ENCODE measurements around the gene NAIF1.
"Not testable (repeated sequence)": the region's sequence is repeated elsewhere in the genome, so short reads cannot be mapped to it uniquely, and the experiment has no call there.

The NAIF1 gene

DNA sequence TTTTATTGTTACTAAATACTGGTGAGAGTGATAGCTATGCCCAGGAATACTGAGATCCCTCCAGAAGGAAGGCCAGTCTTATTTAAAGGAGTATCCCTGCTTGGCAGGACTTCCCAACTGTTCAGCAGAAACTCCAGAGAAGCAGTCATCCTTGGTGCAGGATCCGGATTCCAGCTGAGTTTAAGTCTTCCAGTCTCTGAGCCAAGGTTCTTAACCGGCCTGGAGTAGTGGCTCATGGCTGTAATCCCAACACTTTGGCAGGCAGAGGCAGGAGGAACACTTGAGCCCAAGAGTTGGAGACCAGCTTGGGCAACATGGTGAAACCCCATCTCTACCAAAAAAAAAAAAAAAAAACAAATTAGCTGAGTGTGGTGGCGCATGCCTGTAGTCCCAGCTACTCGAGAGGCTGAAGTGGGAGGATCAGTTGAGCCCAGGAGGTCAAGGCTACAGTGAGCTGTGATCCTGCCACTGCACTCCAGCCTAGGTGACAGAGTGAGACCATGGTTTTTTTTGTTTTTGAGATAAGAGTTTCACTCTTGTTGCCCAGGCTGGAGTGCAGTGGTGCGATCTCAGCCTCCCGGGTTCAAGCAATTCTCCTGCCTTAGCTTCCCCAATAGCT, 7.6 kb downstream of the NAIF1 start:
- no peak for DNase-seq (ENCODE audit: low read depth)

DNA sequence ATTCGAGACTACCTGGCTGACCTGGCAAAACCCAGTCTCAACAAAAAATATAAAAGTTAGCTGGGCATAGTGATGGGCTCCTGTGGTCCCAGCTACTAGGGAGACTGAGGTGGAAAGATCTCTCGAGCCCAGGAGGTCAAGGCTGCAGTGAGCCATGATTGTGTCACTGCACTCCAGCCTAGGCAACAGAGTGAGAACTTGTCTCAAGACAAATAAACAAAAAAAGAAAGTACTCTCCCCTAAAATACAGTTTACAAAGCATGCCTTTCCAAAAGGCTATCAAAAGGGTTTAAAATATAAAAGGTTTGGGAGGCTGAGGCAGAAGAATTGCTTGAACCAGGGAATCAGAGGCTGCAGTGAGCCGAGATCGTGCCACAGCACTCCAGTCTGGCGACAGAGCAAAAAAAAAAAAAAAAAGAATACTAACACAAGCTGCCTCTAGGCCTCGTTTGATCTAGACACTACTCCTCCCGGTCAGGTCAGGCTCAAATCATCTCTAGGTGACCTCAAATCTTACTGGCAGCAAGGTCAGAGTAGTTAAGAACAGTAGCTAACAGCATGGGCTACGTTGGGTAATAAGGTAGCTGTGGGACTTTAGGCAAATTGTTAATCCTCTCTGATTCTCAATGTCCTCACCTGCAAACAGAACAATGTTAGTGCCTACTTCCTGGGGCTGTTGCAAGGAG, 9.3 kb downstream of the NAIF1 start:
- no peak for DNase-seq (ENCODE audit: low read depth)

DNA sequence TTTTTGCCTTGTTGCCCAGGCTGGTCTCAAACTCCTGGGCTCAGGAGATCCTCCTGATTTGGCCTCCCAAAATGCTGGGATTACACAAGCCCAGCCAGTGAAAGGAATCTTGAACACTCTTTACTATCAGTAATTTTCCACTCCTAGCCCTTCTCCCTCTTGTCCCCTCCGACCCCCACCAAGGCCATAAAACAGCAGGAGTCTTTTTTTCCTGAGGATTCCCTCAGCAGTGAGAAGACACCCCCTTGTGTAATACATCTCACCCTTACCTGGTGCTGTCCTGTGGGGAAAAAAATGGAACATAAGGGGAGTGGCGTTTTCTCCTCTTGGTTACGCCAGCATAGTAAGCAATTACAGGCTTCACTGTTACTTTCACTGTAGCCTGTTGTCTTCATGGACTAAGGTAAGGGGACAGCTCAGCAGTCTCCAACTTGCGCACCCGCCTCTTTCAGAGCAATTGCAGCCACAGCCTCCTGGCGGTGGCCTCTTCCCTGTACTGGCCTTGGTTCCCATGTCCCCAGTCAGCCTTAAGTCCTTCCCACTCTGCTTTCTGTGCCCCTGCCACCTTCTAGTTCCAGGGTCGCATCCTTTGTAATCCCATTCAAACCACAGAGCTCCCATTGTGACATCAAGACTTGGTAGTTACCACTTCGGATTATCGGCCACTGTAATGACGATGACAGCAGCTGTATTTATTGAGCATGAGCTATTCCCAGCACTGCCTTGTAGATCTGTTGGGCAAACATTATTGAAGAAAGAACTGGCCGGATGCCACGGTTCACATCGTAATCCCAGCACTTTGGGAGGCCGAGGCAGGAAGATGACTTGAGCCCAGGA, 10.0 kb downstream of the NAIF1 start:
- DNase-seq (ENCODE audit: low read depth) = no peak

DNA sequence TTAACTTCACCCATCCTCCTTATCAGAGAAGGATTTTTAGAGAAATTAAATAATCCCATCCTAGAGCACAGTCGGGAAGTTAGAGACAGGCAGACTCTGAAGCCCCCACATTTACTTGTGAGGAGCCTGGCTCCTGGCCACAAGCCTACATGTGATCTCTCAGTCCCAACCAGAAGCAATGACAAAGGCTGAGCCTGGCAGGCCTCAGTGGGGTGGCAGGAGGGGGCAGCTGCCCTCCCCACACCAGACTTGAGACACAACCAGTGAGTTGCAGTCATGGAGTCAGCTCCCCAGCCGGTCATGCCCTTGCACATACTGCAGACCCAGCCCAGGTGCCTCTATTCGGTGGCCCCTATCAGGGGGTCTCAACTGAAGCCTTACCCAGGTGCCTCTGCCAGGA, 11.0 kb downstream of the NAIF1 start:
- DNase-seq (ENCODE audit: low read depth) = no peak

DNA sequence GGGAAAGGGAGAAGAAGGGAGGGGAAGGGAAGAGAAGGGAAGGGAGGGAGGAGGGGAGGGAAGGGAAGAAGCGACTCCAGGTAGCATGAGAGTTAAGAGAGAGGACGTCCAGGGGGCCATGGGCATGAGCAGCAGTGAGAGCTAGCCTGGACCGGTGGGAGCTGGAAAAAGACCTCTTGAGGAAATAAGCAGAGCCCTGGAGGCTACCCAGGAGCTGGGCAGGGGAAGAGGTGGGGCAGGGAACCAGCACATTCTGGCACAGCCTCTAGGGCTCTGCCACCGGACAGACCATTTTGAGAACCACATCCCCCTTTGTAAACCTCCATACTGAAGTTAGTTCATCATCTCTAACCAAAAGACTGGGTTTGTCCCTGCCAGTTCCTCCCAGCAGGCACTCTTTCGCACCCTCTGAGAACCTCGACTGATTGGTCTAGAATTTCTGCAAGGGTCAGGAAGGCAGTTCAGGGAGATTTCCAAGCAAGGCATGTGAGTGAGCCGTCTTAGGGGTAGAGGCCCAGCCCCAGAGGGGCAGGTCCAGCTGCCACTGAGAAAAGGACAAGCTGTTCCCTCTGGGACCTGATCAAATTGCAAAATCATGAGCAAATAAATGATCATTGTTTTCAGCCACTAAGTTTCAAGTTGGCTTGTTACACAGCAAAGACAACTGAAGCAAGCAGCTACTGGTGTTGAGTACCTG, 11.6 kb downstream of the NAIF1 start:
- DNase-seq (ENCODE audit: low read depth) = no peak

DNA sequence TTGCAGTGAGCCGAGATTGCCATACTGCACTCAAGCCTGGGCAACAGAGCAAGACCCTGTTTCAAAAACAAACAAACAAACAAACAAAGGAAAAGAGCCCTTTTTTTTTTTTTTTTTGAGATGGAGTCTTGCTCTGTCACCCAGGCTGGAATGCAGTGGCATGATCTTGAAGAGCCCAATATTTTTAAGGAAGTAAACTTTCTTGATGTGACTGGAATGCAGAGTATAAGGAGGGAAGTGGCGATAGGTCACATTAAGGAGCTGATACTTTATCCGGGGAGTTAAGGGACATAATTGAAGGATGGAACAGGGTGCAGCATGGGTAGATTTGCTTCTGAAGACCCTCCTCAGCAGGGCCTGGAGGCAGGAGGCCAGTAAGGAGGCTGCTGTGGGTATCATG, 13.0 kb downstream of the NAIF1 start:
- DNase-seq (ENCODE audit: low read depth) = no peak

DNA sequence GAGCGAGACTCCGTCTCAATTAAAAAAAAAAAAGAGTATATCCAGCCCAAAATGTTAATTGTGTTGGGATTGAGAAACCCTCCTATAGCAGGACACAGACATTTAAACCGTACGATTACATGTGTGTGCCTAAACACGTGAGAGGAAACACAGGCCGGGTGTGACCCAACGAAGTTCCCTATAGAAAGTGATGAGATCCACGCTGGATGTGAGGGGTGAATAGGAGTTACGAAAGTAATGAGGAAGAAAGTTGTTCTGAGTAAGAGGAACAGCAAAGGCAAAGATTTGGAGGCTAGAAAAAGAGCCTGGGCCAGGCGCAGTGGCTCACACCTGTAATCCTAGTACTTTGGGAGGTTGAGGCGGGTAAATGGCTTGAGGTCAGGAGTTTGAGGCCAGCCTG, 13.6 kb downstream of the NAIF1 start:
- no peak for DNase-seq (ENCODE audit: low read depth)

DNA sequence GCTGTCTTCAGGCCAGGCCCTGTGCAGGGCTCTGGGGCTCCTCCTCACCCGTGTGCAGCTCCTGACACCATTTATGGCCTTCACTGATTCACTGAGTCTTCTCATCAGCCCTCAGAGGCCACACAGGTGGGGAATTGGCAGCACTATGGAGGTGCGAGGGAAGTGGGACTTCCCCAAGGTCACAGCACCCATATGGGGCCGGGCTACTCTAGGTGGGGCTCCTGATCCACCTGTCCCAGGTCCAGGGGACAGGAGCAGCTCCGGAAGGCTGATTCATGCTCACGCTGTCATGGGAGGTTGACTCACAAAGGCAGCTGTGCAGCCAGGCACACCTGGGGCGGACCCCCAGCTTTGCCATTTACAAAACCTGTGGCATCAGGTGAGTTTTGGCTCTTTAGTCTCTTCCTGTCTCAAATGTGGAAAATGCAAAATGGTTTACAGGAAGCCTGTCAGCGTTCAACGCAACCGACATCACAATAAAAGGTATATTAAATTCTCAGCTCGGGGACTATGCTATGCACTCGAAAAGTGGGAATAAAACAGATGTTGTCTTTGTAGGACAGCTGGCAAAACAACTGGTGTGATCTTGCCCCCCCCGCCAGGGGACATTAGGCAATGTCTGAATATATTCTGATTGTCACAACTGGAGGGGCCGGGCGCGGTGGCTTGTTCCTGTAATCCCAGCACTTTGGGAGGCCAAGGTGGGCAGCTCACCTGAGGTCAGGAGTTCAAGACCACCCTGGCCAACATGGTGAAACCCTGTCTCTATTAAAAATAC, 15.0 kb downstream of the NAIF1 start:
- no peak for DNase-seq (ENCODE audit: low read depth)

DNA sequence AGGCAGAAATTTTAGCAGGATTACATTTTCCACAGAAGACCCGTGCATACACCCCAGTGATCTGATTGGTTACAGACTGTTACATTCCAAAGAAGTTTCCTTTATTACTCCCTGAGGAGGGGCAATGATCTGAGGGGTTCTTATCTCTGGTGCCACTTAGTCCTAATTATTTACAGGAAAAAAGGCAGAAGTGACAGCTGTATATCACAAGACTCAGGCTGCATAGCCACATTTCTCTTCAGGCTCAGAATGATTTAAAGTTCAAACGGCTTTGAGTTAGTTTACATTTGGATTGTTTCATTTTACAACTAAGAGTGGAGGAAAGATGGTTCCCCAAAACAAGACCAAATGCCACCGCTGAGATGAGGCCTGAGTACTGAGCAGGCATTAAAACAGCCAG, 17.3 kb downstream of the NAIF1 start:
- no peak for DNase-seq (ENCODE audit: low read depth)

DNA sequence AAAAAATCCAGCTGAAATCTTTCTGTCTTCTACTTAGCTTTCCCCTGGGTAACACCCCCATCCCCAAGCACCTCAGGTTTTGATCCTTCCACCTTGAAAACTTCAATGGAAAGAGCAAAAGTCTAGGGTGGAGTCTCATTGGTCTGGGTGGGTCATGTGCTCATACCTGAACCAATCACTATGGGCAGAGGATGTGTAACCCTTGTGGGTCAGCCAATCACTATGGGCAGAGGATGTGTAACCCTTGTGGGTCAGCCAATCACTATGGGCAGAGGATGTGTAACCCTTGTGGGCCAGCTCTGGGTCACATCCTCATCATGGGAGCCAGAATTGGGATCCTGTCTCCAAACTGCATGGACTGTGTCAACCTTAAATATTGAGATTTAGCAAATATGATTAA, 18.5 kb downstream of the NAIF1 start:
- DNase-seq (ENCODE audit: low read depth) = no peak

DNA sequence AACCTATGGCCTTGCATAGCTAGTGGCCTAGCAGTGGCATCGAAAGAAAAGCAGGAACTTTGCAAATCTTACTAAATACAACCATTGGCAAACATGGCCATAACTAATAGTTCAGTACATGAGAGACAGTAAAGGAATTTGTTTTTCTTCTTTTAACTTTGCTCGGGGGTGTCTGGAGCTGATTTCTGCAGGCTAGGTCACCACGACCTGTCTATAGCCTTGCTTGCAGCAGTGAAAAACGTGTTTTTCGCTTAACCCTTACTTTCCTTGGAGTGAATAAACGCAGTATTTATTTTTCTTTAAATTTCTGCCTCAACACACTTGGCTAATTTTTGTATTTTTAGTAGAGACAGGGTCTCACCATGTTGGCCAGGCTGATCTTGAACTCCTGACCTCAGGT, 19.9 kb downstream of the NAIF1 start:
- DNase-seq (ENCODE audit: low read depth) = no peak

DNA sequence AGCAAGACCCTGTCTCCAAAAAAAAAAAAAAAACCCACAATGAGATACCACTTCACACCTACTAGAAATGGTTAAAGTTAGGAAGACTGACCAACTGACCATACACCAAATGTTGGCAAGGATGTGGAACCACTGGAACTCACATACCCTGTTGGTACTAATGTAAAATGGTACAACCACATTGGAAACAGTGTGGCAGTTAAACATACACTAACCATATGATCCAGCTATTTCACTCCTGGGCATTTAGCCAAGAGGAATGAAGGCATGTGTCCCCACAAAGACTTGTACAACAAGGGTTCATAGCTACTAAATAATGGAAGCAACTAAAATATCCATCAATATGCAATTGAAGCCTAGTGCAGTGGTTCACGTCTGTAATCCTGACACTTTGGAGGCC, 21.3 kb downstream of the NAIF1 start:
- DNase-seq (ENCODE audit: low read depth) = no peak

DNA sequence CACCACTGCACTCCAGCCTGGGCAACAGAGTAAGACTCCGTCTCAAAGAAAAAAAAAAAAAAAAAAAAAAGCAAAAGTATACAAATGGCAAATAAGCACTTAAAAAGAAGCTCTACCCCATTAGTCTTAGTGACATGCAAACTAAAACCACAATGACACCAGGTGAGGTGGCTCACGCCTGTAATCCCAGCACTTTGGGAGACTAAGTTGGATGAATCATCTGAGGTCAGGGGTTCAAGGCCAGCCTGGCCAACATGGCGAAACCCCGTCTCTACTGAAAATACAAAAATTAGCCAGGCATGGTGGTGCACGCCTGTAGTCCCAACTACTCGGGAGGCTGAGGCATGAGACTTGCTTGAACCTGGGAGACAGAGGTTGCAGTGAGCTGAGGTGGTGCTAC, 21.7 kb downstream of the NAIF1 start:
- not testable (repeated sequence) for DNase-seq (ENCODE audit: low read depth)

DNA sequence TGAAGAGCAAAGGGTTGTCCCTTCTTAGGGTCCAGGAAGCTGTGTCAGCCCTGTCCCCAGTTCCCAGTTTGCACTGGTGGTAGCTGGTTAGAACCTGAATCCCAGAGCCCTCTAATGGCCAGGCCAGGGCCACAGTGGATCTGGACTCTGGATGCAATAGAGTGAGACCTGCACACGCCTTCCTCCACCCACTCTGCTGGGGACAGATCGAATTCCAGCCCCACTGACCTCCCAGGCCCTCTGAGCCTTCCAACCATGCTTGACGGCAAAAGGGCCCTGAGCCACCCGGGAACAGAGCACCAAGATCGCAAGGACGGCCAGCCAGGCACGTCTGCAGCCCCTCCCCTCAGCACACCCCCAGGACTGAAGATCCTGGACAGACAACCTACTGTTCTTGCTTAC, 23.7 kb downstream of the NAIF1 start:
- no peak for DNase-seq (ENCODE audit: low read depth)

DNA sequence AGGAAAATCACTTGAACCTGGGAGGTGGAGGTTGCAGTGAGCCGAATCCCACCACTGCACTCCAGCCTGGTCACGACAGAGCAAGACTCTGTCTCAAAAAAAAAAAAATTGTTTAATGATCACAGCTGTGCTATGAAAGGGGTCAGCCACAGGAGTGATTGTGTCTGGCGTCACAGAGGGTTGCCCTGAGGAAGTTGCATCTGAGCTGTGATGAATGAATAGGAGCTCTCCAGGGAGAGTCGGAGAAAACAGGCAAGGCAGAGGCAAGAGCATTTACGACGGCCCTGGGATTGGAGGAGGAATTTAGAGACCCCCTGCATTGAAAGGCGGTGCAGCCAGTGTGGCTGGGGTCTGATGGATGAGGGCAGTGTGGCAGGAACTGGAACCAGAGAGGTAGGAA, 25.1 kb downstream of the NAIF1 start:
- DNase-seq (ENCODE audit: low read depth) = no peak

DNA sequence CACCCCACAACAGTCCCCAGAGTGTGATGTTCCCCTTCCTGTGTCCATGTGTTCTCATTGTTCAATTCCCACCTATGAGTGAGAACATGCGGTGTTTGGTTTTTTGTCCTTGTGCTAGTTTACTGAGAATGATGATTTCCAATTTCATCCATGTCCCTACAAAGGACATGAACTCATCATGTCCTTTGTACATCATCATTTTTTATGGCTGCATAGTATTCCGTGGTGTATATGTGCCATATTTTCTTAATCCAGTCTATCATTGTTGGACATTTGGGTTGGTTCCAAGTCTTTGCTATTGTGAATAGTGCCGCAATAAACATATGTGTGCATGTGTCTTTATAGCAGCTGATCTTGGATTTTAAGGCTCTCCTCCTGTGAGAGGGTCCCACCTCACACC, 26.3 kb downstream of the NAIF1 start:
- DNase-seq (ENCODE audit: low read depth) = not testable (repeated sequence)

DNA sequence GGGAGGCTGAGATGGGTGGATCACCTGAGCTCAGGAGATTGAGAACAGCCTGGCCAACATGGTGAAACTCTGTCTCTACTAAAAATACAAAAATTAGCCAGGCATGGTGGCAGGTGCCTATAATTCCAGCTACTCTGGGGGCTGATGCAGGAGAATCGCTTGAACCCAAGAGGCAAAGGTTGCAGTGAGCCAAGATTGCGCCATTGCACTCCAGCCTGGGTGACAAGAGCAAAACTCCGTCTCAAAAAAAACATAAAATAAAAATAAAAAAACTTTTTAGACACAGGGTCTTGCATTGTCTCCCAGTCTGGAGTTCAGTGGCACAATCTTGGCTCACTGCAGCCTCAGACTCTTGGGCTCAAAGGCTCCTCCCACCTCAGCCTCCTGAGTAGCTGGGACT, 30.6 kb downstream of the NAIF1 start:
- not testable (repeated sequence) for DNase-seq (ENCODE audit: low read depth)

DNA sequence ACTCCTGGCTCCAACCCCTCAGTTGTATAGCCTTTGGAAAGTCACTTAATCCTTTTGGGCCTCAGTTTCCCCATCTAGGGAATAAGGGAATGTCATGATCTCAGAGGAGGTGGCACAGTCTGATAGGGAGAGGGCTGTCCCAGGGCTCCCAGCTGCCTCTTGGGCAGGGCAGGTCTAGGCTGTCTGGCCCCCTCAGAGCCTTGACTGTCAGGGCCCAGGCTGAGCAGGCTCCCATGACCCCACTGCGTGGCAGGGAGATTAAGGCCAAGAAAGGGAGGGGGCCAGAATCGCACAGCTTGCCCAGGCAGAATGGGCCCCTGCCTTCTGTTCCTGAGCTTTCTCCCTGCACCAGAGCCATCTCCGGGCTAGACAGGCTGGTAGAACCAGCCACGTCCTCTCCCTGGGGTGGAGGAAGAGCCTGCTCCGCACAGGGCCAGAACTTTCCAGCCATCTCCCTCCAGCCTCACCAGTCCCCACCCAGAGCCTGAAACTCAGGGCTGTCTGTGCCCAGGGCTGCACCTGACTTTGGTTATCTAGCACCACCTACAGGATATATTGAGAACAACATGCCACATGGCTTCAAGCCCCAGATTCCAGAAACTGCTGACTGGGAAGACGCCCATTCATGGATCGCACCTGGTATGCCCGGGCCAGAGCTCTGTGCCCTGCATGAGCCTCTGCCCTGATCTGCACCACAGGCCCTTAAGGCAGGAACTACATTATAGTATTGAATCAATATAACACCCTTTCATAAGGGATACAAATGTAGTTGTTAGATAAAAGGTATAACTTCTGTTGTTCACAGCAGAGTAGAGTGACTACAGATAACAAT, 32.1 kb downstream of the NAIF1 start:
- DNase-seq (ENCODE audit: low read depth) = peak; percentile 69

DNA sequence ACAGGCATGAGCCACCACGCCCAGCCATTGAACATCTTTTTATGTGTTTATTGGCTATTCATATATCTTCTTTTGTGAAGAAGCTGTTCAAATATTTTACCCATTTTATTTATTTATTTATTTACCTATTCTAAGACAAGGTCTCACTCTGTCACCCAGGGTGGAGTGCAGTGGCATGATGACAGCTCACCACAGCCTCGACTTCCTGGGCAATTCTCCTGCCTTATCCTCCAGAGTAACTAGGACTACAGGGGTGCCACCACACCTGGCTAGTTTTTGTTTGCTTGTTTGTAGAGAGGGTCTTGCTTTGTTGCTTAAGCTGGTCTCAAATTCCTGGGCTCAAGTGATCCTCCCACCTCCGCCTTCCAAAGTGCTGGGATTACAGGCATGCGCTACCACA, 33.5 kb downstream of the NAIF1 start:
- no peak for DNase-seq (ENCODE audit: low read depth)

DNA sequence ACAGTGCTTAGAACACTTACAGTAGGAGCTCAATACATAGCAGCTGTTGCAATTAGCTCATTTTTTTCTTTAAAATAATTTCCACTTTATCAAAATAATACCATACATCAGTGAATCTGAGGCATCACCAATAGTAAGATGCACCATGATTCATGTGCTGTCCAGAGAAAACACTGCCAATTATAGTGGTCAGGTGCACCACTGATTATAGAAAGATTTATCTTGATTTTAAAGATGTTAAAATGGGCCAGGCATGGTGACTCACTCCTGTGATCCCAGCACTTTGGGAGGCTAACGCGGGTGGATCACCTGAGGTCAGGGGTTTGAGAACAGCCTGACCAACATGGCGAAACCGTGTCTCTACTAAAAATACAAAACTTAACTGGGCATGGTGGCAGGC, 39.4 kb downstream of the NAIF1 start:
- DNase-seq (ENCODE audit: low read depth) = peak; percentile 33

Measured in iris pigment epithelial cell (primary cell).